CD4-positive, alpha-beta T cell treated with Interleukin-6 at 100 ng/mL for 8 hours (primary cell): ENCODE measurements around the gene CALM1.
"Not testable (repeated sequence)": the region's sequence is repeated elsewhere in the genome, so short reads cannot be mapped to it uniquely, and the experiment has no call there.

Experiments
- DNase-seq: peaks from one replicate; pipeline ENCODE4 v3.0.0-alpha.2; 2020; ENCODE audit warnings: mixed read lengths, low spot score

The CALM1 gene

DNA sequence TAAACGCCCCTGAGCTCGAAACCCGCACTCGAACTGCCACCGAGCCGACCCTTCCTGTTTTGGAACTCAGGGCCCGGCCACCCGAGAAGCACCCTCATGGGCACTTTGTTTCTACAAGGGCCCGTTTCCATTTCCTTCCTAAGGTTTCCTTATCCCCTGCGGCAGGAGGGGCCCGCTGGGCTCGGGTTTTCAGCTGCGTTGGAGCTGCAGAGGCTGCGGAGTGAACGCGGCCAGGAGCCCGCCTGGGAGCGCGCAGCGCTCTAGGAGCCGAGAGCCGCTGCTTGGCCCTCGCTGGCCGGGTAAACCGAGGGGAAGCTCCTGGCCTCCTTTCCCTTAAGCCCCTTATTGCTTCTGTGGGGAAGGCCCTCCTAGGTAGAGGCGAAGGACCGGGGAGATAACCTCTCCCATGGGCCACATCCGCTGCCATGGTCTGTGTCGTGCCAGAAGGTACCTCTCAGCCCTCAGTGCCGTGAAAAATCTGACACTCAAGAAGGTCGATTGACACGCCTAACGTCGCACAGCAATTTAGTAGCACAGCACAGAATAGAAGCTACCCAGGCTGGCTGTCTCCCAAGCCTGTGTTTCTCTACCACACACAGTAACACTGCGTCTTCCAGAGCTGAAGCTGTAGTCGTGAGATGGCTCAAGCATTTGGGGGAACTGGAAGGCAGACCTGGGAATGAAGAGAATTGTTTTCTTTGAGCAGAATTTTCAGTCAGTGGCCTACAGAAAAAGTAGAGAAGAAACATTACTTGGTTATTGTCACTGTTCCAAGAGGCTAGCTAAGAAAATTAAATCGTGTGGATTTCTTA lies 12.9 kb upstream of the CALM1 start:
- peak; percentile 69 for DNase-seq

DNA sequence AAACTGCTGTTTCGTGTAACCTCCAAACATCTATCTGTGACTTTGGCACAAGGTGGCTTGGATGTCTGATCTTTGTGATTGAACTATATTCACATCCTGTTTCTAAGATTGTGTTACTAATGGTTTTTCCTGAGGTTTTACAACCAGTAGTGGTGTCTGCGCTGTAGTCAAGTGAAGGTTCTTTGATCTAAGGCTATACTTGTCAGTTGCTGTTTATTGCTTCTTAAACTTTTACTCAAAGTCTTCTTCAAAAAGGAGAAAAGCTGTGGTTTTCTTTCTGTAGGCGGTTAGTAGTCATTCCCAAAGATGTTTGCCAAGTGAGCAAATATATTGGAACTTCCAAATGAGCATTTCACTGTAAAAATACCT lies 12.3 kb upstream of the CALM1 start:
- peak; percentile 67 for DNase-seq

DNA sequence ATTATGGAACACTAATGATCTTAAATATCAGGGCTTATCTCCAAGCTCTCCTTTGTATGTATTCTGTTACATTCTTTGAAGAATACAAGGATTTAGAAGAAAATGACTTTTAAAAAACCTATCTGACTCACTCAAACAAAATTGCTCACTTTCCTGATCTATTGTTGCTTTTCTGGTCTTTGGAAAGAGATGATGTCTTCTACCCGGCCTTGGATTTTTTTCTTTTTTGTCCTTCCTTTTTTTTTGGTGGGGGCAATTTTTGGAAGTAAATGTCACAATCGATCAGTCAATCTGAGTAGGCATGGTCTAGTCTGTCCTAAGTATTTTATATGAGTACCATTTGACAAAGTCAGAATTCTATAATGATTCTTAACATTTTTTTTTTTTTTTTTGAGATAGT lies 10.5 kb upstream of the CALM1 start:
- no peak for DNase-seq

DNA sequence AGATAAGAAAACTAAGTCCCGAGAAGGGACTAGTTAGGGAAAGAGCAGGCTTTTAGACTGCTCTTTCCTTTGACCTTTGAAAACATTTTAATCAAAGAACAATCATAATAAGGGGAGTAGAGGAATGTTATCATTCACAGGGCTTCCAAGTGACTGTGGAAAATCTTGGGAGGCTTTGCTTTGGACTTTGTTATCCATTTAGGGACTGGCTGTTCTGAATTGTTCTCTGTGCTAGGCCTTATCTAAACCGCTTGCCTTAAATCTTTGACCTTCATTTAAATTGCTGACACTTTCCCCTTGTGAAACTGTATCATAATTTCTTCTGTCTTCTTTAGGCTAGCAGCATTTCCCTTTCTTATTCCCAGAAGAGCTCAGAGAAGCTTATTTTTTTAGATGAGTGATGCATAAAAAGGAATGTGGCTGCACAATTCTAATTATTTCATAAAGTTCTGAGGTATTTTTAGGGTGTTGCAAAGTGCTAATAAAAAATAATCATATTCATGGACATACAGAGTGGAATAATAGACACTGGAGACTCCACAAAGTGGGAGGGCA lies 9.5 kb upstream of the CALM1 start:
- DNase-seq, result no peak

DNA sequence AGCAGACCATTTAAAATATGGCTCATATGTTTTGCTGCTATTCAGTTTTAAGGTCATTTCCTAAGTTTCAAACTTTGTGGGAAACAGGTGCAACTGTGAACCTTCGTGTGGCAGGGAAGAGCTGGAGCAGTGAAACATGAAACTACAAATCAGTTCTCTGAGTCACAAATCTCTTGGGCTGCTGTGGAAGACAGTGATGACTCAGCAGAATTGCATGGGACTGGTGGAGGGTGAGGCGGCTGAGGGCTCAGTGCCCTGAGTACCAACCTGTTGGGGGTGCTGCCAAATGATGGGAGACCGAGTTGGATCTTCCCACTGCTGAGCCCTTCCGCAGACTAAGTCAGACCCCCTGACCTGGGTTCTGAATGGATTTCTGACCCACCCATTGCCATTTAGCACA lies 8.4 kb upstream of the CALM1 start:
- no peak for DNase-seq

DNA sequence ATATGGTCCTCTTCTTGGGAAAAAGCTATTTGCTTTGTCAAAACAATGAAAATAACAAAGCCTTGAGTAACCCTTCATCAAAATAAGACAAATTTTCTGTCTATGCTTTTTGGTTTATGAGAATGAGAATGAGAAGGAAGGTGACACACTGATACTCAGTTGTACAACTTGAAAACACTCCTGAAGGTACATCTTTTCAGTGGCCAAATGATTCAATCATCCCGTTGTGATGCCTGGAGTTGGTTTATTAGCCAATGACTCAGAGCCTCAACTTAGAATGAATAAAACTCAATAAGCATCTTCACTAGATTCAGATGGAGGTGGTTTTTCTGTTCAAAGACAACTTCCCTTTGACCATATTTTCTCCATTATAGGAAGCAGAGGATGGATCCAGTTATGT lies 7.8 kb upstream of the CALM1 start:
- no peak for DNase-seq

DNA sequence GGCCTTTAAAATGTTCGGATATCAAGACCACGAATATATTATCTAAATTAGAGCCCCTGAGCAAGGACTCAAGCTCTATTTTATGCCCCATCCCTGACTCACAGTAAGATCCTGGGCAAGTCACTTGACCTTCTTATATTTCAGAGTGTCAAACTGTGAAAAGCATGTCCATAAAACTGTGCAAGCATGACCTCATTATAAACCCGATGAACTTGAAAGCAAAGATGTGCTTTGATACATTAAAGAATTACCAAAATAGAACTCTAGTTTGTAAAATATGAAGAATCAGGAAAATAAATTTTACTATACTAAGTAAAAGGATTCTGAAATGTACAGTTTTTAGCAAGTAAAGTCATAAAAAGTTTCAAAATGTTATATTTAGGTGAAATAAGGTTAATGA lies 2.9 kb upstream of the CALM1 start:
- no peak for DNase-seq

DNA sequence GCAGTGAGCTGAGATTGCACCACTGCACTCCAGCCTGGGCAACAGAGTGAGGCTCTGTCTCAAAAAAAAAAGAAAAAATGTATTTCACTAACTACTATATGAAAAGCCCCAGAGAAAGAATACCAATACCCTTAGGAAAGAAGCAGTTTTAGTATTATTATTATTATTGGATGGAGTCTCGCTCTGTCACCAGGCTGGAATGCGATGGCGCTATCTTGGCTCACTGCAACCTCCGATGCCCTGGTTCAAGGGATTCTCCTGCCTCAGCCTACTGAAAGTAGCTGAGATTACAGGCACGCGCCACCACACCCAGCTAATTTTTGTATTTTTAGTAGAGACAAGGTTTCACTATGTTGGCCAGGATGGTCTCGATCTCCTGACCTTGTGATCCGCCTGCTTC lies 2.0 kb upstream of the CALM1 start:
- not testable (repeated sequence) for DNase-seq

DNA sequence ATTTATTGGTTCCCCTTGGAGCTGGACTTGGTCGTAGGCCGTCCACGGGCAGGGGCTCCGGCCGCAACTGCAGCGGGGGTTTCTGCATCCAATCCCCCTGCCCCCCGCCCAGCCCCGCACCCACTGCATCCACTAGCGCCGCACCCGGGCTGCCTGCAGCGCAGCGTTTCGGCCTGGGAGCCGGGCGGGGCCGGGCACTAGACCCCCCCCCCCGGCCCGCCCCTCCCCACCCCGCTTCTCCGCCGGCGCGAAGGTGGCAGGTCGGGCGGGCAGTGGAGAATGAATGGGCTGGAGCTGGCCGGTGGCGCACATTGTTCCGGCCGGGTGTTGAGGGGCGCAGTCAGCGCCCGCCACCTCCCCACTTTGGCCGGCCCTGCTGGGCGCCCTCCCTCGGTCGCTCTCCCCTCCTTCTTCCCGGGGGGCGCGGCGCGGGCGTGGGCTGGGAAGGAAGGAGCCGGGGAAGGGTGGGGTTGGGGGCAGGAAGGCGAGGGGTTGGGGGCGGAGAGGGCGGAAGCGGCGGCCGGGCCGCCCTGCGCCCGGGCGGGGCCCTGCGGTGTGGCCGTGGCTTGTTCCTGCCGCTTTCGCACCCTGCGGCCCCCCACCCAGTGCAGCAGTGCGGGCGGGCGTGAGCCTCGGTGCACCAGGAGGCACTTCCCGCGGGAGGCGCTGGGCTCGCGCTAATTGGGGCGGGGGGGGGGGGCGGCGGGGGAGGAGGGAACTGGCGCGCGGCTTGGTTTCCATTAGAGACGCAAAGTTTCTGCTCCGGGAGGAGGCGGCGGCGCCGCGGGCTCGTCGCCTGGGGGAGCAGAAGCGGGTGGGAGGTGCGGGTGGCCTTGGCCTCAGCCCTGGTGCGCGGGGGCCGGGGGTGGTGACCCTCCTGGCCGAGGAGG lies 841 bp downstream of the CALM1 start:
- peak; percentile 58 for DNase-seq

DNA sequence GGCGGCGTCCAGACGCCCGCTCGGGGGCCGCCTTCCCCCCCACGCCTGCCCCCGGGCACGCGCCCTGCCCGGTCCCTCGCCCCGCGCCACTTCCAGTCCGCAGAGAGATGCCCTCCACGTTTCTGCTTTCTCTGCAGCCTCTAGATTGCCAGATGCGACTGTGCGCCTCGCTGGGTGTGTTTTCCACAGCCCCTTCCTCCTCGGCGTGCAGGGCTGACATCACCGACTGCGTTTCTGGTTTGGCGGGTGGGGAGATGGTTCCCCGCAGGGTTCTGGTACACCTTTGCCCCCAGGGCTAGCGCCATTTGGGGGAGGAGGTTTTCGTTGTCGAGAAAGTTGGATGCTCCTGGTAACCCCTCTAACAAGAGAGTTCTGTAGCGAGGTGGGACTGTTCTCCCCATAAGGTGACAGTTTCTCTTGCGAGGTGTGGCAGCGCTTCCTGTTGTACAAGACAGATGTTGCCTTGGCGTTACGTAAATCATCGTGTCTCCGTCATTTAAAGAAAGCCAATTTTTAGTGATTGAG lies 1.5 kb downstream of the CALM1 start:
- DNase-seq, result peak; percentile 57

DNA sequence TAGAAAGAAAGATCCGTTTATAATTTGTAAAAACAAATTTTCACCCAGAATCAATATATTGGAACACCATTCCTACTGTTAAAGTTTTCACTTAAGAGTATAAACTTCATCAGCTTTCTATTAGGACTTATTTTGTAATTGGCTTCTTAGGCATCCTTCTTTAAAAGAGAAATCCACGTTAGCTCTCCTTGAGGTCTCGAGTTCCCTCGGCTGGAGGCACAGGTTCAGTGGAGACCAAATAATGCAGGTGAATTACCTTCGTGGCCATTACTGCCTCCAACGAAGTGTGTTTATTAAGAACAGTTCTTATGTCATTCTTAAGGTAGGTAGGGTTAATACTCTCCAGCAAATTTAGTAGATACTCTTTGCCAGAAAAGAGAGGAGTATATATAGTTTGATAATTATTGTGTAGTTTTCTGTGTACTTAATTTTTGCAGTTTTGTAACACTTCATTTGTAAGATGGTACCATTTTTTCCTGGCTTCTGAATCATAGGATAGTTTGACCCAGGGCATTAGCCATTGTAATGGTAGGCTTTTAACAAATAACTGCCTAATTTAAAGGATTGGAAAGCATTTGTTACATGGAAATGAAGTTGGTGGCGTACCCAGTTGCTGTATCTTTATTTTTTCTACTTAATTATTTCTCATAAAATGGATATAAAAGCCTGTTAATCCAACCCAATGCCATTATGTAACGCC lies 2.2 kb downstream of the CALM1 start:
- no peak for DNase-seq

DNA sequence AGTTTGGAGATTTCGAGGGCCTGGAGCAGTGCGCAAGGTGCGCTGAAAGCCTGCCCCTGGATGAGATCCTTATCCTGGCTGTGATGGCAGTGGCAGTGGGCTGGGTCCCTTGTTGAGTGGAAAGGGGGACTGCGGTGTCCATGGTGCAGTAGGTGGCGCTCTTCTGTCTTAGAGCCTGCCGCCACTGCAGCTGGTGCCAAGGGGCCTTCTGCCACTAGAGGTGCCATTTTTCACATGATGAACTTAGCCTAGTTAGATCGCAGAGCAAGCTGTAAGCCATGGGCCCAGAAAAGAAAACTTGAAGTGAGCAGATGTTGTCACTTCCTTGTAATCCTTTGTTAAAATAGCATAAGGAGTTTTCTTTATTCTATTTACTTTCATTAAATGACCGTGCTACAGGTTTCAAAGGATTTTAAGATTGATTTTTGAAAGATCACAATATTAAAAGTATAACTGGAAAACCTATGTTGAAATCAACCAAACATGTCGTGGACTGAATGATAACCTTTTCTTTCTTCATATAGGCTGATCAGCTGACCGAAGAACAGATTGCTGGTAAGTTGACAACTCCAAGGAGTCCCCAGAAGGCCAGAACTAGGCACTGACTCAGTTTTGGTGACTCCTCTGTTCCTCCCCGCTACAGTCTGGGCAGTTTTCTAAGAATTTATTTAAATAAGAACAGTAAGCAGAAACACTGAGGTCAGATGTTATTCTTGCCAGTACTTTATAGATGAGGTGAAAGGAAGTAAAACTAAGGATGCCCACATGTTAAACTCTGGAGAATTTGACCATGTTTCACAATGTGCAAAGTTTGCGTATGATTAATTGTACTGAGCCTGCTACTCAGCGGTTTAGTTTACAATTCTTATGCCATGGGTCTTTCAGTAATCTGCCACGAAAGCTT lies 3.0 kb downstream of the CALM1 start:
- DNase-seq, result peak; percentile 88

DNA sequence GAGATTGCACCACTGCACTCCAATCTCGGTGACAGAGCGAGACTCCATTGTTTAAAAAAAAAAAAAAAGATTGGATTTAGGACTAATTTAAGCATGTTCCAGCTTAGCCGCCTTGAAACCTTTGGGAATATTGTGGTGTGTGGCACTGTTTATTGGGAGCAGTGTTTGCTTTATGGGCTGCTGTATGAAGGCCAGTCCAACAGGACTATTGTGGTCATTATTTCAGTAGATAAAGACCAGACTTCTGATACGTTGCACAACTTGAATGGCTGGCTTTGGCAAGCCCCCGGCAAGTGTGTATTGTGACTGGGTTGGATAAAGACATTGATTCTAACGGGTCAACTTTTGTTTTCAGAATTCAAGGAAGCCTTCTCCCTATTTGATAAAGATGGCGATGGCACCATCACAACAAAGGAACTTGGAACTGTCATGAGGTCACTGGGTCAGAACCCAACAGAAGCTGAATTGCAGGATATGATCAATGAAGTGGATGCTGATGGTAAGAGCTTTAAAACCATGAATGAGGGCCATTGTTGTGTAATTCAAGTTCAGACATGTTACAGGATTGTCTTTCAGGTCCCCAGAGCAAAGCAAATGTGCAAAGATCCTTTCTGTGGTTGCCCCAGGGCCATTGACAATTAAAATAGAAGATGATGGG lies 4.2 kb downstream of the CALM1 start:
- no peak for DNase-seq

DNA sequence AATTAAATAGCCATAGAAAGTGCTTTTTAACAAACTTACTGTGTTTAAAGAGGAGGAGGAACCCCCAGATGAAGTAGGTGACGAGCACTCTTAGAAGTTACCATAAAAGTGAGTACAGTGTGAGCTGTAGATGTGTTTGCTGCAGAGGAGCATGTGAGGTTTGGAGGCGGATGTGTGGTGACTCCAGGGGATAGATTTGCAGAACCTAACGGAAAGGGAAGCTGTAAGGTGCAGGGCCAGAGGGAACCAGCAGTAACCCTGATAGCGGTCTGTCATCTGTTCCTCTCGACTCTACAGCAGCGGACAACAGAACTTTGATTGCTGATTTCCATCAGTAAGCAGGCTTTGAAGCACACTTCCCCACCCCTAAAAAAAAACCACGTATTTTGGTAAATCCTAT lies 5.2 kb downstream of the CALM1 start:
- DNase-seq, result no peak

DNA sequence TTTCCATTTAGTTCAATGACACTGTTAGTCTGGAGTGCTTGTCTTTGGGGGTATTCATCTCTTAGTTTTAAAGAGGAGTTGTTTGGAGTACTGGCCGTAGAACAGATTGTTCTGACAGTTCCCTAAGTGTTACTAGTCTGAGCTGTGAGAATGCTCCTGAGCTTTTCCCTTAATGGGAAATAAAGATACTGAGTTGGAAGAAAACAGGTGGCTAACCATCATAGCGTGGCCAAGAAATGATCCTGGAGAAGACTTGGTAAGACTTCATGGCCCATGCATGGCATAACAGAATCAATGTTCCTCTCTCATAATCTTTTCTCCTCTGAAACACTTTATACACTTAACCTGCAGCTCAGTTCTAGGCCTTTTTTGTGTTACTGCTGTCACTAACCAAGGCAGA lies 6.2 kb downstream of the CALM1 start:
- DNase-seq, result no peak

DNA sequence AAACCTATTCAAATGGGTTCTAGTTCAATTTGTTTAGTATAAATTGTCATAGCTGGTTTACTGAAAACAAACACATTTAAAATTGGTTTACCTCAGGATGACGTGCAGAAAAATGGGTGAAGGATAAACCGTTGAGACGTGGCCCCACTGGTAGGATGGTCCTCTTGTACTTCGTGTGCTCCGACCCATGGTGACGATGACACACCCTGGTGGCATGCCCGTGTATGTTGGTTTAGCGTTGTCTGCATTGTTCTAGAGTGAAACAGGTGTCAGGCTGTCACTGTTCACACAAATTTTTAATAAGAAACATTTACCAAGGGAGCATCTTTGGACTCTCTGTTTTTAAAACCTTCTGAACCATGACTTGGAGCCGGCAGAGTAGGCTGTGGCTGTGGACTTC lies 8.3 kb downstream of the CALM1 start:
- DNase-seq, result no peak

DNA sequence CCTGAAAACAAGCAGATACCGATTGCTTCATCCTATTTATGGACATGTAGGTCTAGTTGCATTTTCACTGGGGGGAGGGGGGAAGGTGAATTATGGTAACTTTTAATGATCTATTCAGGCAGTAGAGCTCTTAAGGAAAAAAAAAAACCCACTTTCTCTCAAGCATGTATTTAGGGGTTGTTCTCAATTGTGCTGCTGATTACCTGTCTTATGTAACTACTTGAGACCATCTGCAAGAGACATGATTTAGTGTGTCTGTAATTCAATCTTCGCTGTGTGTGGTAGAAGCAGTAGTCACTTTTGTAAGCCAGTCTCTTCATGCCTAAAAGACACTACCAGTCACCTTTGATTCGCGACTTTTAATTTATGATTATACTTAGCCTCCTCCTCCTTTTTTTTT lies 8.9 kb downstream of the CALM1 start:
- DNase-seq, result no peak

DNA sequence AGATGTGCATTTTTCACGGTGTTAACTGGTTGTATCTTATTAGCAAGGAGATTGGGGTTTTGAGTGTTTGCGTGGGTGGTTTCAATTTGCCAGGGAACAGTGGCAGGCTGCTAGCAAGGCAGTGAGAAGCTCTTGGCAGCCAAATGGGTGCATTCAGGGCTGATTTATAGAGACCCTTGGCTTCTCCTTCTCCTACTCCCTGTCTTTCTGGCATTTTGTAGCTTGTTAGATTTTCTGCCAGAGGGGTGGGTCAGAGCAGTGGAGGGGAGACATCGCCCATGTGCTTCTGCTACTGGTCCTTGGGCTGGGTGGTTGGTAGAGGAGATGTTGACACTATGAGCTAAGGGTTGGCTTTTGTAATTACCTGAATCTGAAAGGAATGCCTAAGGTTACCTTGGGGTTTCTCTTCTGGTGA lies 9.6 kb downstream of the CALM1 start:
- DNase-seq, result no peak

DNA sequence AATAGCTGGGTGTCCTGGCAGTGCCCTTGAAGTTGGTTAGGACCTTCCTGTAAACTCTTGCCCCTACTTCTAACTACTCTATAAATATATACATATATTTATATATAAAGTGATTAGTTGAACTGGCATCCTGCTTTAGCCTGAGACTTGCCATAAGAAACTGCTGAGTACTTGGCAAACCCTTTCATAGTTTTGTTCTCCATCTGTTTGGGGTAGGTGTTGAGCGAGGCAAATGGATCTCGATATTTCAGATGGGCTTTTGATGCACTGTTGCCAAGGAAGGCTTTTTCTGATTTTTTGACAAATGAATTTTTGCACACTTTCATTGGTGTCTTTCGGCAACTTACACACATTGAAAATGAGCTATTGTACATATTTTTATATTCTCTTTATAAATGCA lies 10.4 kb downstream of the CALM1 start:
- DNase-seq, result no peak

DNA sequence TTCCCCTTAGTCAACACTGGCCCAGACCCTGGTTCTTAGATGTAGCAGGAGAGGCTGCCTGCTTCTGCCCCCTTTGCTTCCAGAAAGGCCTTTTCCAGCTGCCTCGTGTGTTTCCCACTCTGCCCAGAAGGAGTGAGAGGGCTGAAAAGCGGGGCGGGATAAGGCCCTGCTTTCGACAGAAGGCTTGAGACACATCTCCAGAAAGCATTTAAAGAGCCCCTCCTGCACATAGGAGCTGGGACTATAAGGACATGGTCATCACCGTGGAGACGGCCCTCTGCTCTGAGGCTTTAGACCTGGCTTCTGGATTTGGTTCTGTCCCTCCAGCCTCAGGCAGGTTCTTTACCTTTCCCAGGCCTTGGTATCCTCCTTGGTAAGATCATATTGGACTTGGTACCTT lies 11.9 kb downstream of the CALM1 start:
- DNase-seq, result no peak
